HG02885 (cell line): Measurements from ENCODE around the gene PARVB.
"Not testable (repeated sequence)": the region's sequence is repeated elsewhere in the genome, so short reads cannot be mapped to it uniquely, and the experiment has no call there.

Experiments used
- ATAC-seq: cut with Tn5 transposase; IDR thresholded peaks from one replicate; pipeline ENCODE4 v1.9.1; 2021; ENCODE audit warnings: mild to moderate bottlenecking; ENCODE audit not compliant: unreplicated experiment, poor library complexity

The PARVB gene

DNA sequence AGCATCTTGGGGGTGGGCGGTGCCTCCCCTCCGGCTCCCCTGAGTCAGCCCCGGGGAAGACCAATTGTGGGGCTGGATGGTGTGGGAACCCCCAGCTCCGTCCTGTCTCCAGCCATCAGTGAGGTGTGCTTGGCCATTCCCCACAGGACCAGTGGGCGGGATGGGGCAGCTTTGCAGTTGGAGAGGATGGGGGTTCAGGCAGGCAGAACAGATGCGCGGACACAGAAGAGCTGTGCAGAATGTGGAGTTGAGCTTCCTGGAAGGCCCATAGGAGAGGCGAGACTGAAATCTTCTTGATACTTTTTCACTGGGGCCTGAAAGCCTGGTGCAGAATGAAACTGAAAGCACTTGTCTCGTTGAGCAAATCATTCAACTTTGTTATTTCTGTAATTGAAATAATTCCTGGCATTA, 23.8 kb downstream of the PARVB start:
- ATAC-seq: no peak

DNA sequence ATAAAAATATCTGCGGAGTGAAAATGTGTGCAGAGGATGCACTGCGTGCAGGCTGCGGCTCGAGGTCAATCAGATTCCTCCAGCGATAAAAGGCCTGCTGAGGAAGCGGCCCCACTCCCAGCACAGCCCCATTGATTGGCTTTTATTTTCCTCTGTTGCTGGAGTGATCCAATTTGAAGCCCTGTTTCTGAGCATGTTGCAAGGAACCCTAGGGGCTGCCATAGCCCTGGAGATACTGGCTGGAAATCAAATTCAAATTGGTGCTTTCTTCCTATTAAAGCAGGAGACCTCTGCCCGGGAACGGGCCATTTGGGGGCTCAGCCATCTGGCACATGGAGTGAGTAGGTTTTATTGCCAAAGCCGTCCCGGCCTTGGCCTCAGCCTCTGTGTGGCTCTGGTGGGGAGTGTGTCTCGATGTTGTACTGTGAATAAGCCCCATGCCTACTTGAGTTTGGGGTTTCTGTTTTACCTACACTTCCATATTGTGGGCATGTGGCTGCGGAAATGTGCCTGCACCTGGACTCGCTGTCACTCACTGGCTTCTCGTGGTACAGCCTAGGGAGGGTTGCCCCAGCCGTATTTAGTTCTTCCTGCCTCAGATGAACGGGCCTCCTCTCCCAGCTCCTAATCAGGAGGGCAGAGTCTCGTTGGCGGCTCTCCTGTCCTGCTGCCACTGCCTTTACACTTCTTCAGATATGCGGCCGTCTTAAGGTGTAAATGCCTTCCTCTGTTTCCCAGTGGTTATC, 25.6 kb downstream of the PARVB start:
- ATAC-seq: no peak

DNA sequence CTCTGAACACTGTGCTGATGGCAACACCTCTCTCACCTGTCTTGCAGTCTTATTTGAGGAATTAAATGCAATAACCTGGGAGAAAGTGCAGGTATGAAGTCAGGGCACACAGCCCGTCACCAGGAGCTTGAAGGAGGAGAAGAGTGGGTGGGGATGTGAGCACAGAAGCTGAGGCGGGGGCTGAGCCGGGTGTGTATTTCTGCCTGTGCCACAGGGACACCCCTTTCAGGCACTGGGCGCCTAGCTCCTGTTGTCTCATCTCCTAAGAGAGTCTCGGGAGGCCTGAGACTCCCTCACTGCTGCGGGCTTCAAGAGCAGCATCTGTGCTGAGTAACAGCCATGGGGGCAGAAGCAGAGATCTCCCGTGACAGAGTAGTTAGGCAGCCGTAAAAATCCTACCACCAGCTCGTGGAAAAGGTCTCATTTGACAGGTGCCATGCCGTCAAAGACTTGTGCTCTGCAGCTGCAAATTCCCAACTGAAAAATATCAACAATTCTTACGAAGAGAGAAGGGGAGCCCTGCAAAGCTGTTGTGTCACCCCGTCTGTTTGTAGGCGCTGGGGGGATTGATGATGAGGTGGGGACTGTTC, 26.8 kb downstream of the PARVB start:
- no peak for ATAC-seq

DNA sequence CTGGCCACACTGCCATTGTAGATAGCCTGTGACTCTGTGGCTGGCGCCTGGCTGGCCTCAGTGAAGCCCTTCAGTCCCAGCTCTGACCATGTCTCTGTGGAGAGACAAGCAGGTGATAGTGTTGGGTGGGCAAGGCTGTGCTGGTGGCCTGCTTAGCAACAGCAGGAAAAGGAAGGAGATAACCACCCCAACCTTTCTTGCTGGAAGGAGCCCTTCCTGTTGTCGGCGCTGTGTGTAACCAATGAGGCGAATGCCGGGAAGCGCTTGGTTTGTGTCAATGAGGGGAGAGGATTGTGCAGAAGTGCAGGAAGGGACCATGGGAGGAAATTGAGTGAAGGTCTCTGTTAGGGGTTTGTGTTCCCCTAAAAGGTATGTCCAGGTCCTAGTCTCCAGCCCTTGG, 27.3 kb downstream of the PARVB start:
- ATAC-seq: no peak

DNA sequence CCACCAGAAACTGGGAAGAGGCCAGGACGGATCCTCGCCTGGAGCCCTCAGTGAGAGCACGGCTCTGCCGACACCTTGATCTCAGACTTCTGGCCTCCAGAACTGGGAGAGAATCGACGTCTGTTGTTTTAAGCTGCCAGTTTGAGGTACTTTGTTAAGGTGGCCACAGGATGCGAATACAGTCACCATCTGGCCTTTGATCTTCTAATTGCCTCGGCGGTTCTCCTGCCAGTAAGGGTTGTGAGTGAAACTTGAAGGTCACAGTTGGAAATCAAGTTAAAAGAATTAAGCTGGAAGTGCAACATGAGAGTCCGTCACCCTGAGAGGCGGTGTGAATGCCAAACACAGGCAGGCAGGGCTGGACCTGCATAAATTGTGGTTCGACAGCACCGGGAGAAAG, 27.9 kb downstream of the PARVB start:
- ATAC-seq: no peak

DNA sequence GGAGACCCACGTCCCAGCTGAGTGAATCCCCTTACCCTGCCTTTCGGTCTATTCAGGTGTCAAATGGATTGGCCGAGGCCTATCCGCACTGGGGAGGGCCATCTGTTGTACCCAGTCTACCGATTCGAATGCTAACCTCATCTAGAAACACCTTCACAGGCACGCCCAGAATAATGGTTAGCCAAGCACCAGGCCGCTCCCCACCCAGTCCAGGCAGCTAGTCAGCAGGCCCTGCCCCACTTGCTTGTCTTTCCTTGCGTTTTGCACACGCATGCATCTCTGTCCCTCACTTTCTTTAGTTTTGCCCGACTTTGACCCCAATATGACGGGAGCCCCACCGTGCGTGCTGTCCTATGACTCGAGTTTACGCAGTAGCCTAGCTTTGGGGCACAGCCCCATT, 31.7 kb downstream of the PARVB start:
- no peak for ATAC-seq

DNA sequence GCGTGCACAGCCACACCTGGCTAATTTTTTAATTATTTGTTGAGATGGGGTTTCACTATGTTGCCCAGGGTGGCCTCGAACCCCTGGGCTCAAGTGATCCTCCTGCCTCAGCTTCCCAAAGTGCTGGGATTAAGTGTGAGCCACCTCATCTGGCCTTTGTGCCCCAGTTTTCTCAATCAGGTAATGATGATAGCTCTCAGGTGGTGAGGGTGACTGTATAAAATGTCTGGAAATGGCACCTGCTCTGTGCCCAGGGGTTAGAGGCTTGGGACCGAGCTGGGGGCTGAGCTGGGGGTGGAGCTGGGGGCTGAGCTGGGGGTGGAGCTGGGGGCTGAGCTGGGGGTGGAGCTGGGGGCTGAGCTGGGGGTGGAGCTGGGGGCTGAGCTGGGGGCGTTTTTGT, 32.5 kb downstream of the PARVB start:
- ATAC-seq: not testable (repeated sequence)

DNA sequence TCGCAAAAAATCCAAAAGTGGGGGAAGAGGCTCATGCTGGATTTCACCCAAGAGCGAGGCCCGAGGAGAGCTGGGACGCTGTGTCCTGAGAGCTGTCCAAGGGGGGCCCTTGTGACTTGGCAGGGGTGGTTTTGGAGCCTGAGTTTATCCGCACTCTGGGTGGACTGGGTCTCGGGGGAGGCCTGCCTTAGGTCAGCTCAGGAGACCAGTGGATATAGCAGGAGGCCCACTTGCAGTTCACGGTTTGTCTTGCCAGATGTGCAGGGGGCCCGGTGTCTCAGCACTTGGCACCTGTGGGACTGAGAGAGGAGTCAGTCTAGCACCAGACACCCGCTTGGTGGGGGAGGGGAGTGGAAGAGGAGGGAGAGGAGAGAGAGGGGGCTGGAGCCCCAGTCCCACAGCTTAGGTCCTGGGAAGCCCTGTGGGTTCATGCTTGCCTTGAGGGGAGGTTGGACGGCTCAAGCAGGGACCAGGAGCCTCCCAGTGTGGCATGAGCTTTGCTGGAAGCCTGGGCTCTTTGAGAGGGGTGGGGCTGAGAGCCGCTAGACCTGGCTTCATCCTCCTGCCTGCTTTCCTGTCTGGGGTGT, 33.4 kb downstream of the PARVB start:
- ATAC-seq: no peak

DNA sequence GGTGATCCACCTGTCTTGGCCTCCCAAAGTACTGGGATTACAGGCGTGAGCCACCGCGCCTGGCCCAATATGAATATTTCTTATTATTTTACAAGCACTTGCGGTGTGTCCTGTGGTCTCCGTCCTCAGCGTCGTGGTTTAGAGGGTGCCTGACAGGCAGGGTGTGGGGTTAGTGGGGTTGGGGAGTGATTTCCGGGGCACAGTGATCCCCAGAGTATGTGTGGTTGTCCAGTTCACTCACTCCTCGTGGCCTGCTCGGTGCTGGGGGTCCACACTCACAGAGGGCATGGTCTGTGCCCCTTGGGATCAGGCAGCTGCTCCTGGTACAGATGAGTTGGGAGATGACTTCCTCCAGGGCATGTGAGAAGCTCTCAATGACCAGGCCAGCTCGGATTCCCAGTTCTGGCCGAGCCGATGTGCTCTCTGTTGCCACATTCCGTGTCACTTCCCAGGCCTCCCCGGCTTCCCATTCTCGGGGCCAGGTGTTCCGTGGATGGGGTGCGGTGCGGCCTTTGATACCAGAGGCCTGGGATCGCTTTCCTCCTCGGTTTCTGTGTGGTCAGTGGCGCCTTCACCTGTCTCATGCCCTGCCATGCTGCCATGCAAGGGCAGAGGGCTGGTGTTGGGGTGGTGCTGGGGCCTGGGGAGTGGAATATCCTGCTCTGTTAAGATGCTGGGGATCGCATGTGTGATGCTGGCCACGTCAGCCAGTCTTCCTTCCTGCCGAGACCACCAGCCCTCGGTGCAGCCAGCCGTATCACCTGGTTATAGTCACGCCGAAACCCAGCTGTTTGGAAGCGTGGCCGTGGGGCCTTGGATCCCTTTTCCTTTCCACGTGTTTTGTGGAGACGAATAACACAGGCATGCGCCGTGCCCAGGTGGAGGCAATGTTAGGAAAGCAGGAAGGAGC, 39.6 kb downstream of the PARVB start:
- ATAC-seq: no peak

DNA sequence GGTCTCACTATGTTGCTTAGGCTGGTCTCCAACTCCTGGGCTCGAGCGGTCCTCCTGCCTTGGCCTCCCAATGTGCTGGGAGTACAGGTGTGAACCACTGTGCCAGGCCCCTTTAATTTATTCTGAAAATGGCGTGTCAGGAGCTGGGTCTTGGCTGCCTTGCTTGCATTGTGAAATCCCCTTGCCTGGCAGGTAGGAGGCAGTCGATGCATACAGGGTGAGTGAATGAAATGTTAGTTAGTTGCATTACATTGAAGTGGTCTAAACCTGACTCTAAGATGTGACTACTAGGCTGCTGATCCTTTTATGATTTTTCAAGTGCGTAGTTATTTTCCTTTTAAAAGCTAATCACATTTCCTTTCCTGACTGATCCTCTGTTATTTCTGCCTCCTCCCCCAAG, 42.9 kb downstream of the PARVB start:
- ATAC-seq: no peak

DNA sequence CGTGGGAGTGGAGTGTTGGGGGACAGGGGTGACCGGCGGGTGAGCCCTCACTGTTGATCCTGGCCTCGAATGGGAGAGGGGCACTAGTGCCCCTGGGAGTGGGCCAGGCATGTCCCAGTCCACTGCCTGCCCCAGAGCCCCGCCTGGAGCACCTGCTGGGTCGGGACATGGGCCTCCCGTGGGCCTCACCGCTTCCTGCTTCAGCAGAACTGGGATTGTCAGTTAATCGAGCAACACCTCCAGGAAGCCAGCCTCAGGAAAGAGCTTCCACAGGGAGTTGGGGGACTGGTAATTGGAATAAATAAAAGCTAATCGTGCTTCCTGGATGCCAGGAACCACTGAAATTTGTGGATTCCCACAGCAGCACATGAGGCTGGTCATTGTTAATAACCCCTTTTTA, 43.8 kb downstream of the PARVB start:
- no peak for ATAC-seq

DNA sequence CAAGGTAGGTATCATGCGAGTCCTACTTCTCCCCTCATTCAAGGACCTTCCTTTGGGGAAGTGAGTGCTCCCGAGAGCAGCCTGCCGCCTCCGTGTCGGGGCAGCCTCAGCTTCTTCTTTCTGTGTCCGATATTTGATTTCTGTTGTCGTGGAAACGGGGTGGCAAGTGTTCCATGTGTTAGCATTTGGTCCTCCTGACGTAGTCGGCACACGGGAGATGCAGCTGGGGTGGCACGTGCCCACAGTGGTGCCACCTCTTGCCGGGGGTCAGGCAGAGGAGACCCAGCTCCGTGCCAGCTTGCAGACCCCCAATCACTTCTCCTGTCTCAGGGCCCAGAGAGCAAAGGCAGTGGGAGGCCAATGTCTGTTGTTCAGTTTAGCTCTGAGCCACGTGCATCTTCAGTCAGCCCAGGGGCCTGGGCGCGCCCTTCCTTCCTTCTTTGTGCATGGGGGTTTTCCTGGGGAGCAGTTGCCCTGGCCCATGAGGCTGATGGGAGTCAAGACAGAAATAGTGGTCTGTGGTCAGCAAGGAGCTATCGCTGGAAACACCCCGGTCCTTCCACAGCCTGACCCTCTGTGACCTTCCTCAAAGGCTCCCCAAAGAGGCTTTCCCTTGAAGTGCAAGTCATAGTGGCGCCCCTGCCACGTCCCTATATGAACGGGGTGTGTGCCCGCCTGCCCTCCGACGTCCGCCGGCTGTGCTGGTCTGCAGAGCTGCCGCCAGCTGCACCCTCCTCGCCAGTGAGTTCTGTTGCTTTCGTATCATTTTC, 44.5 kb downstream of the PARVB start:
- ATAC-seq: no peak

DNA sequence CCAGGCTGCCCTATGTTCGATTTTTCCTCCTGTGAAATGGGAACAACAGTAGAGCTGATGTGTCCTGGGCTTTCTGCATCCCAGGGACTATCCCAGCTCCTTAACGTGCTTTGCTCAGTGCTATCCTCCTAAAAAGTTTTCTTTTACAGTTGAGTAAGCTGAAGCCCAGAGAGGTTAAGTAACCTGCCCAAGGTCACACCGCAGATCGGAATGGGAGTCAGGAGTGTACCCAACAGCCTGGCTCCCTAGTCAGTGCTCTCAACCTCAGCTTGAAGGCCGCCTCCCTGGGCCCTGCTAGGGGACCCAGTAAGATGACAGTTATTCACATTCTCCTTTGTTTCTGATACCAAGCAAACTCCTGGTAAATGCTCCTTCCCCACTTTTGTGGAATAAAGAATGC, 45.9 kb downstream of the PARVB start:
- no peak for ATAC-seq

DNA sequence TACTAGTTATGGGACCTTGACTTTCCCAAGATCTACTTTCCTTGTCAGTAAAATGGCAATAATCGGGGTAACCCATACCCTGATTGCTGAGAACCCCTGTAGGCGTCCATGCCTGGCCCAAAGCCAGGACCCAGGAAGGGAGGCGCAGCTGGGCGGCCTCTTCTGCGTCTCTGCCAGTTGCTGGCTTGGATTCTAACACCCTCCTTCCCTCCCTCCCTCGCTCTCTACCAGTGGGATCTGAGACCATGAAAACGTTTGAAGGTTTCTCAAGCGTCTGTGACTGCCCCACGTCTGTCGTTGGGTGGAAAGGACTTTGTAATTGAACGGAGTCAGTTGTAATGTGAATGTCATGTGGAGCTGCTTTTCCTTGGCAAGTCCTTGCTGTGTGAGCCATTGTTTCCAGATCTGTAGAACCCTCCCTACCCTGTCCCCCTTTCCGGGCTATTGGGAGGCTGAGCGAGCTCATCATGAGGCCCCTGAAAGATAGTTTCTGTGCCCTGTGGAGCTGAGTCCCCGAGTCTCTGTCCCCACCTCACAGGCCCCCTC, 47.8 kb downstream of the PARVB start:
- no peak for ATAC-seq

DNA sequence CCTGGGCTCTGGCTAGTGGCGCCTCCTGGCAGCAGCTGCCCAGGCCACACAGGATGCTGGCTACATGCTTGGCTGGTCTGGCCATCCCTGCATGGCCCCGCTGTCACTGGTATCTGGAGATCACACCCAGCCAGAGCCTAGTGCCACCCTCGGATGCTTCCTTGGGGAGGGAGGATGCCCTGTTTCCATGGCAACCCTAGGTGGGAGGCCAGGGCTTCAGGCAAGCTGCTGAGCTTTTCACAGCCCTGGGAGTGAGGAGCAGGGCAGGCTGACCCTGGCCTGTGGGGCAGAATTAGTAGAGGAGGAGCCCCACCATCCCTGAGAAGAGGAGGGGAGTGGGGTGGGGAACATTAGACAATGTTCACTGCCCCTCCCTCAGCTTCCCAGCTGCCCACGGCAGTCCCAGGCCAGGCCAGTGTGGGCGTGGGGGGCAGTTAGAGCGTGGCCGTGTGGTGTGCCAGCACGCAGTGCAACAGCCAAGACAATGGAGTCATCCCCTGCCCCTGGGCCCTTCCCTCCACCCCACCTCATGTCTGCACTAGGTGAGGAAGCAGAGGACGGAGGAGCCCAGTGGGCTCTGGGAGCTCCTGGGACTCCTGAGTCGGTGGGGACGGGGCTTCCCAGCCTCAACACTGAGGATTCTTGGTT, 50.4 kb downstream of the PARVB start:
- no peak for ATAC-seq

DNA sequence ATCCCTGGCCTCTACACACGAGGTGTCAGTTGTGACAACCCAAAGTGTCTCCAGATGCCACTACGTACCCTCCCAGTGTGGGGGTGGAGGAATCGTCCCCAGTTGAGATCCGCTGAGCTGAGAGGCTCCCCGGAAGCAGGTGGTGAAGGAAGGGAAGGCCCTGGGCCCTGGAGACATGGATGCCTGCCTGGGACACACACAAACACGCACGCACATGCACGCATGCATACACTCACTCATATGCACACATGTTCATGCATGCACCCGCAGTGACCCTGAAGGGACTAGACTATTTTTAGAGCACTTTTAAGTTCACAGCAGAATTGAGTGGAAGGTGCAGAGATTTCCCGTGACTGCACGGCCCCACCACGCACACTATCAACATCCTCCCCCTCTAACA, 50.9 kb downstream of the PARVB start:
- ATAC-seq: no peak

DNA sequence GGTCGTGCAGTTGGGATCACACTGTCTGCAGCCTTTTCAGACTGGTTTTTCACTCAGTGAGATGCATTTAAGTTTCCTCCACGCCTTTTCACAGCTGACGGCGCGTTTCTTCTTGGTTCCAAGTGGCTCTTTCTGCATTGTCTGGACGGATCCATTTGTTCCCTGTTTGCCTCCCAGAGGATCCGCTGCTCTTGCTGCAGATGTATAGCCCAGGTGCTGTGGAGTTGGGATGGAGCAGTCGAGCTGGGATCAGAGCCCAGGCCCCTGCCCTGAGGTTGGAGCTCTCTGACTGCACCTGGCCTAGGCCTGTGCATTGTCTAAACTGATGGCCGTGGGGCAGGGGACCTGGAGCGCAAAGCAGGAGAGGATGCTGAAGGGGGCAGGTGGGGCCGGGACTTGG, 51.6 kb downstream of the PARVB start:
- no peak for ATAC-seq

DNA sequence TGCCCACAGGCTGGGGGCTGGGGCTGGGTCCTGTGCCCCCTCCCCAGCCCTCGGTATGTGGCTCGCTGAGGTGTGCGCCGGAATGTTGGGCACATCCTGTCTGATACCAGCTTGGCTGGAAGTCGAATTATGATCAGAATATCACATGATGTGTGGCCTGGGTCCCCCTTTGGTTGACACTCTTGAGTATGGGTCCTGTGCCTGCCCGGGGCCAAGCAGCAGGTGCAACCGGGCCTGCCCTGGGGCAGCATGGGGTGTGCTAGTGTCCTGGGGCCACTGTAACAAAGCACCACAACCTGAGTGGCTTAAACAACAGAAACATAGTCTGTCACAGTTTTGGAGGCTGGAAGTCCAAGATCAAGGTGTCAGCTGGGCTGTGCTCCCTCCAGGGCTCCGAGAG, 52.7 kb downstream of the PARVB start:
- no peak for ATAC-seq
